Loucy (cell line): ENCODE data around the gene SEPSECS.
A peak's percentile ranks its signal among the peaks of the same experiment; 100 is the strongest.

Source experiments
- H2AFZ ChIP-seq: fragments of 200-600 bp; sonication (generic); 2 replicates; pipeline ENCODE4 v1.6.0; 2016; ENCODE audit warnings: antibody characterized with exemption, mild to moderate bottlenecking, low read length, moderate library complexity
- H3F3A ChIP-seq: fragments of 200-600 bp; 2 replicates; pipeline ENCODE4 v1.6.0; 2016; ENCODE audit warnings: antibody characterized with exemption, low read depth, mild to moderate bottlenecking
- H3K27me3 ChIP-seq: fragments of 200-600 bp; sonication (generic); 2 replicates; pipeline ENCODE4 v1.6.1; 2014; ENCODE audit warnings: low read length, mild to moderate bottlenecking; ENCODE audit not compliant: insufficient read depth, poor library complexity, severe bottlenecking
- H3K36me3 ChIP-seq: fragments of 200-600 bp; sonication (generic); 2 replicates; pipeline ENCODE4 v1.6.1; 2016; ENCODE audit warnings: low read length; ENCODE audit not compliant: insufficient read depth
- H3K4me1 ChIP-seq: fragments of 200-600 bp; sonication (generic); 2 replicates; pipeline ENCODE4 v1.5.1; 2014; ENCODE audit warnings: low read length, mild to moderate bottlenecking; ENCODE audit not compliant: insufficient read depth, poor library complexity, severe bottlenecking
- H3K4me2 ChIP-seq: fragments of 200-600 bp; sonication (generic); 2 replicates; pipeline ENCODE4 v1.6.0; 2014; ENCODE audit warnings: antibody characterized with exemption, low read length, low read depth, mild to moderate bottlenecking; ENCODE audit not compliant: poor library complexity, severe bottlenecking
- H3K4me3 ChIP-seq: fragments of 200-600 bp; sonication (generic); 2 replicates; pipeline ENCODE4 v1.5.1; 2014; ENCODE audit warnings: low read length, mild to moderate bottlenecking, mixed read lengths; ENCODE audit not compliant: poor library complexity, severe bottlenecking
- H3K79me2 ChIP-seq: fragments of 200-600 bp; sonication (generic); 2 replicates; pipeline ENCODE4 v1.6.1; 2014; ENCODE audit warnings: low read length; ENCODE audit not compliant: insufficient read depth
- H3K9ac ChIP-seq: fragments of 200-600 bp; sonication (generic); 2 replicates; pipeline ENCODE4 v1.6.0; 2014; ENCODE audit warnings: mild to moderate bottlenecking, low read depth, low read length, moderate library complexity; ENCODE audit not compliant: poor library complexity, severe bottlenecking
- H3K9me2 ChIP-seq: fragments of 200-600 bp; sonication (generic); replicated peaks from 2 replicates; pipeline ENCODE4 v1.6.1; 2016; ENCODE audit warnings: low read depth, low read length, mixed read lengths
- H3K9me3 ChIP-seq: fragments of 200-600 bp; sonication (generic); 2 replicates; pipeline ENCODE4 v1.6.1; 2014; ENCODE audit warnings: mild to moderate bottlenecking, antibody characterized with exemption, low read length, low read depth; ENCODE audit not compliant: insufficient read depth
- H4K20me1 ChIP-seq: fragments of 200-600 bp; sonication (generic); 2 replicates; pipeline ENCODE4 v1.6.0; 2014; ENCODE audit warnings: antibody characterized with exemption, low read length, mild to moderate bottlenecking; ENCODE audit not compliant: insufficient read depth, poor library complexity, severe bottlenecking
- CTCF ChIP-seq: fragments of 200-600 bp; sonication (generic); conservative IDR thresholded peaks from 2 replicates; pipeline ENCODE4 v1.5.1; 2014; ENCODE audit warnings: mild to moderate bottlenecking, antibody characterized with exemption, low read length
- EZH2phosphoT487 ChIP-seq: fragments of 200-600 bp; IDR thresholded peaks from 2 replicates; pipeline ENCODE4 v1.6.1; 2018; ENCODE audit warnings: antibody characterized with exemption, mild to moderate bottlenecking, moderate library complexity, borderline replicate concordance

Gene SEPSECS

DNA sequence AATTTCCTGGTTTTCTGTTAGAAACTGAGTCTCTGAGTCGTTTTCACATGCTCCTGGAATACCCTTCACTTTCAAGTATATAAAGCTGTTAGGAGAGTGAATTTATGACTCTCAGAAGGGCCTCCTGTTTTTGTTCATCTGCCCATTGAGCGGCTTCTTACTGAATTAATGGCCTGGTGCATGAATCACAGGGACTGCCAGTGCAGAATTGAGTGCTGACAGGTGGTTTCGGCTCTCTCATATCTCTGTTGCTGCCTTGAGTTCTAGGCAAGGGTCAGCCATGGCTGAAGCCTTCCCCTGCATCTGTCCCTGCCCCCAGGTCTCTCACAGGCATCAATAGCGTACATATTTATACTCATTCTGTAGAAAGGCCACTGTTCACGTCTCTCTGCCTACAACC, 22.7 kb upstream of the SEPSECS start:
- no peaks in the 10 kb centered on the region for H3F3A ChIP-seq
- TF ChIP-seq CTCF (no peak), EZH2phosphoT487 (no peak)
- no peak overlapping the region for H2AFZ ChIP-seq
- H3K4me2 ChIP-seq: no peak overlapping the region
- H3K4me3 ChIP-seq: no peak overlapping the region
- H4K20me1 ChIP-seq: no peaks in the 10 kb centered on the region
- H3K9me3 ChIP-seq: no peaks in the 10 kb centered on the region
- no peak overlapping the region for H3K9ac ChIP-seq
- no peaks in the 10 kb centered on the region for H3K27me3 ChIP-seq
- peaks cover 4% of the 10 kb centered on the region for H3K4me1 ChIP-seq
- H3K9me2 ChIP-seq: no peaks in the 10 kb centered on the region
- no peaks in the 10 kb centered on the region for H3K36me3 ChIP-seq
- no peaks in the 10 kb centered on the region for H3K79me2 ChIP-seq

GRCh38 chr4:25180524-25181131, 20.4 kb upstream of the SEPSECS start:
- Histone ChIP-seq H4K20me1 (no peaks in the 10 kb centered on the region), H3F3A (no peaks in the 10 kb centered on the region), H3K36me3 (no peaks in the 10 kb centered on the region), H3K9ac (no peak overlapping the region), H3K27me3 (no peaks in the 10 kb centered on the region), H3K4me3 (no peak overlapping the region), H3K4me1 (peaks cover 4% of the 10 kb centered on the region), H2AFZ (no peak overlapping the region), H3K9me2 (no peaks in the 10 kb centered on the region), H3K79me2 (no peaks in the 10 kb centered on the region), H3K9me3 (no peaks in the 10 kb centered on the region), H3K4me2 (no peak overlapping the region)
- TF ChIP-seq EZH2phosphoT487 (no peak), CTCF (peak; percentile 92)

- H3K4me1 ChIP-seq: peaks cover 4% of the 10 kb centered on the region
- no peaks in the 10 kb centered on the region for H4K20me1 ChIP-seq
- H3K9me2 ChIP-seq: no peaks in the 10 kb centered on the region
- no peaks in the 10 kb centered on the region for H3K9me3 ChIP-seq
- H3K4me3 ChIP-seq: no peak overlapping the region
- H3K79me2 ChIP-seq: no peaks in the 10 kb centered on the region
- H3K9ac ChIP-seq: no peak overlapping the region
- H3F3A ChIP-seq: no peaks in the 10 kb centered on the region
- no peak for TF ChIP-seq CTCF
- no peak for TF ChIP-seq EZH2phosphoT487
- no peak overlapping the region for H3K4me2 ChIP-seq
- H3K27me3 ChIP-seq: no peaks in the 10 kb centered on the region
- H2AFZ ChIP-seq: no peak overlapping the region
- H3K36me3 ChIP-seq: no peaks in the 10 kb centered on the region
Measured at GRCh38 chr4:25178838-25179261, 18.6 kb upstream of the SEPSECS start.
